GM11168 (cell line): ENCODE measurements around the gene KBTBD3.
"Not testable (repeated sequence)": the region's sequence is repeated elsewhere in the genome, so short reads cannot be mapped to it uniquely, and the experiment has no call there.

Experiments
- in situ Hi-C: fragments of 300-500 bp; cut with MboI; formaldehyde crosslinking; loops from one replicate; pipeline ENCODE4 v1.12.0; 2022; ENCODE audit warnings: low sequenced_read_pairs; ENCODE audit not compliant: unreplicated experiment

KBTBD3 gene

DNA sequence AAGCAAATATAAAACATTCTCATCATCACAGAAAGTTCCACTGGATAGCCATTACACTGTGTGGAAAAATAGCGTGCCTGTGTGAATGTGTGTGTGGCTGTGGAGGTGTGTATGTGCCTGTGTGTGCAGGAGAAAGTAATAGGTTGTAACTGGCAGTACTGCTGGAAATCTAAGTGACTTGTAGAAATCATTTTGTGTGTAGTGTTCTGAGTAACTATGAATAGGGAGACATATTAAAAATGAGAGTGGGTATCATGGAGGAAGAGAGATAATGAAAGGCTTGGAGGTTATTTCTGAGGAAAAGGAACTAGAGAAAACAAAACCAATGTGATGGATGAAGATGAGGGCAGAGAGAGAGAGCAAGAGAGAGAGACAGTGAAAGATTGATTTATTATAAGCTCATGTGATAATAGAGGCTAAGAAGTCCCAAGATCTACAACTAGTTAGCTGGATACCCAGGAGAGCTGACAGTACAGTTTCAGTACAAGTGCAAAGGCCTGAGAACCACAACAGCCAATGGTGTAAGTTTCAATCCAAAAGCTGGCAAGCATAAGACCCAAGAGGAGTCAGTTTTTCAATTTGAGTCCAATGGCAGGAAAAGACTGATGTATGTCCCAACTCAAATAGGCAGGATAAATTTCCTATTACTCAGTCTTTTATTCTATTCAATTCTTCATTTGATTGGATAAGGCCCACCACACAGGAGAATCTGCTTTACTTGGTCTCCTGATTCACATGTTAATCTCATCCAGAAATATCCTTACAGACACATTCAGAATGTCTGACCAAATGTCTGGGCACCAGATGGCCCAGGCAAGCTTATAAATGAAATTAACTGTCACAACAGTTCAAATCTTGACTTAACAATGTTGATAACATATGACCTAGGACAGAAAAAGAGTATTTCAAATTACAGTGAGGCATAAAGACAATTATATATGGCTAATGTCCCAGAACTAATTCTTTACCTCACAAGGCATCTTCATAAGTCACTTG lies 14.9 kb downstream of the KBTBD3 start:
- in situ Hi-C loops = no loop called here

DNA sequence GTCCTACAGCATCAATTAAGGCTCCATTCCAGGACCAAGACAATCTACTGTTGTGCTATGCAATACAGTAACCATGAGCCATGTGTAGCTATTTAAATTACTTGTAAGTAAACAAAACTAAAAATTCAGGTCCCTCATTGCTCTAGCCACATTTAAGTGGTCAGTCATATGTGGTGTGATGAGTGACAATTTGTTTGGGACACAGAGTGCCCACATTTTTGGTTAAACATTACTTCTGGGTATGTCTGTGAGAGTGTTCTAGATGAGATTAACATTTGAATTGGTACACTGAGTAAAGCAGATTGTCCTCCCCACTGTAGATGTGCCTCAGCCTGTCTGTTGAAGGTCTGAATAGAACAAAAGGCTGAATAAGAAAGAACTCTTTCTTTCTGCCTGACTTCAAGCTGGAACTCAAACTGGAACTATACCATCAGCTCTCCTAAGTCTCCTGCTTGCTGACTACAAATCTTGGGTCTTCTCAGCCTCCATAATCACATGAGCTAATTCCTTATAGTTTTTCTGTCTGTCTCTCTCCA lies 15.8 kb downstream of the KBTBD3 start:
- in situ Hi-C loops = no loop called here

DNA sequence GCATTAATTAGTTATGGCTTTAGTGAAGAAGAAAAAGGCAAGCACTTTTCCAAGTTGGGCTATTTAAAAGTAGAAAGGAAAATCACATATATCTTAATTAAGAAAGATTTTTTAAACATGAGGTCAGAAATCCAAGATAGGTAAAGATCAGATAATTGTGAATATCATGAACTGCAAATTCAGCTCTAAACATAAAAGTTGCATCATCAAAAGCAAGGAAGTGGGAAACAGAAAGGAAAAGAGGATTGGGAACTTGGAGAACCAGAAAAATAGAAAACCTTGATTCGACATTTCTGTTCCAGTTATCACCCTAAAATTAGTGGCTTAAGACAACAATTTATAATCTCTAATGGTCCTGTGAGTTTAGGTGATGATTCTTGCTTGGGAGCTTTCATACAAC lies 17.5 kb downstream of the KBTBD3 start:
- in situ Hi-C loops = no loop called here

DNA sequence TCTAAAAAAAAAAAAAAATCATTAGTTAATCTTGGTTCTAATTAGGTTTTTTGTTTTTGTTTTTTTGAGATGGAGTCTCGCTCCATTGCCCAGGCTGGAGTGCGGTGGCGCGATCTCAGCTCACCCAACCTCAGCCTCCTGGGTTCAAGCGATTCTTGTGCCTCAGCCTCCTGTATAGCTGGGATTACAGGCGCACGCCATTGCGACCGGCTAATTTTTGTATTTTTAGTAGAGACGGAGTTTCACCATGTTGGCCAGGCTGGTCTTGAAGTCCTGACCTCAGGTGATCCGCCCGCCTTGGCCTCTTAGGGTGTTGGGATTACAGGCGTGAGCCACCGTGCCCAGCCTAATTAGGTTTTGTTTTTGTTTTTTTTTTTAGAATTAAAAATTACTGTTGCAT lies 18.8 kb downstream of the KBTBD3 start:
- in situ Hi-C loops = not testable (repeated sequence)

DNA sequence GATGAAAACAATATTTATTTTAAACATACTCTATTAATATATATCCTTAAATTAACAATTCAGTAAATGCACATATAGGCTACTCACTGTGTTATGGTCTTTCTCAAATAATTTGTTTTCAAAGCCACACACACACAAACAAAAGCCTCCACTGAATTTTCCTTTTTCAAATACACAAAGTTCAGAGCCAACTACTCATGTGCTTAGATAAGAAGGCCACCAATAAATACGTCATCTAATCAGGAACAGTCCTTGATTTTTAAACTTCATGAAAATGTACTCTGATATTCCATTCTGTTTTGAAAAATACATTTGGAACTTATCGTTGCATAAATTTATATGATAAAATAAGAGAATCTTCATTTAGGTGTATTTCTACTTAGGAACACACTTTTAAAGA lies 26.0 kb downstream of the KBTBD3 start:
- in situ Hi-C loops = no loop called here

DNA sequence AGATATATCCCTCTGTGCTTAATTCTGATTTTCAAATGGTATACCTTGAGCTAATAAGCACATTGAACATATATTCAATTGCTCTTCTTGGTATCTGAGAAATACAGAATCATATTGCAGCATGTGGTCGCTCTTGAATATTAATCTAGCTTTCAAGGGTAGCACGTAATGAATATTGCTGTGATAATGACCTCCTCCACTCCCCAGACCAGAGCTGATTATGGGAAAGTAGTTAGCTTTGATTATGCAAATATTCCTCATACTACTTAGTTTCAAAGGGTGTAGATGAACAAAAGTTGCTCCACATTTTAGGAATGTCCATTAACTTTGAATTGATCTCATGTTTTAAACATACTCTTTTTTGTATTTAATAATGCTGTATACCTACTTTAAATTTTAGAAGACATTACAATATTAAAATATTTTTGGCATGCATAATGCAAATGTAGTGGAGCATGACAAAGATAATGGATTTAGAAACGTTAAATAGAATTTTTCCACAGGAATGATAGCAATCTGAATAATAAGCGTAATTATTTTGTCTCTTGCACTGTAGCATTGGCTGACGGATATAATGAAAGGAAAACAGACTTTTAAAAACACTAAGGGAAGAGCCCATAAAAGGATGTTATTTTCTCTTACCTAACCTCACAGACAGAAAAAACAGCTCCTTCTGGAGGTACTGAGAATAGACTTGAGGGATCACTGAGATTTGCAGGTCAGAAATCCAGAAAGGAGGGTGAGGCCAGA lies 27.2 kb downstream of the KBTBD3 start:
- in situ Hi-C loops = no loop called here

DNA sequence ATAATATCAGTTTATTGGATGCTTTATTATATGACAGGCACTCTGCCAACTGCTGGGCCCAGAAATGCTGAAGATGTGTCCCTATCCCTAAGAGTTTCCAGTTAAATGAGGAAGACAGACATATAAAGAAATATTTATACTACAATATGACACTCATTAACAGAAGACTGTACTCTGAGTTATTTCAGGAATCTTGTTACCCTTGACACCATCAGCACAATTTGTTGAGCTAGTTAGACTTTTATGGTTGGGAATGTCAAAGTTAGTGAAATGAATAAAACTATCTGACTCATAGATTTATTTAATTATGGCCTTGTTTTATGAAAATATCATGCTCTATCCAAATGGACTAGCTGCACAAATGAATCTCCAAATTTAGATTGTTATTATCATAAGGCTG lies 29.5 kb downstream of the KBTBD3 start:
- in situ Hi-C loops = no loop called here

DNA sequence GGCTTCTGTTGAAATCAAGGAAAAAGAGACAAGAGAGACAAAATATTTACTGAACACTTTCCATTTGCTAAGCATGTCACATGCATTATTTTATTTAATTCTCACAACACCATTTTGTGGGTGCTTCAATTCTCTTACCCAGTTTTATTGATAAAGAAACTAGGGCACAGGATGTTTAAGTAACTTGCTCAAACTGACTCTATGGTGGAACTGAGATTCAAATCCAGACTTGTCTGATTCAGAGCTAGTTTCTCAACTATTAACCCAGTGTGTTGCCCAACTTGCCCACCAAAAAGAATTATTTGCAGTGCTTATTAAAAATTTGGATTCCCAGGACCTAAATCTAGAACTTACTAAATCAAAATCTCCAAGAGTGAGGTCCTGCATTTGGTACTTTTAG lies 33.6 kb downstream of the KBTBD3 start:
- in situ Hi-C loops = no loop called here

DNA sequence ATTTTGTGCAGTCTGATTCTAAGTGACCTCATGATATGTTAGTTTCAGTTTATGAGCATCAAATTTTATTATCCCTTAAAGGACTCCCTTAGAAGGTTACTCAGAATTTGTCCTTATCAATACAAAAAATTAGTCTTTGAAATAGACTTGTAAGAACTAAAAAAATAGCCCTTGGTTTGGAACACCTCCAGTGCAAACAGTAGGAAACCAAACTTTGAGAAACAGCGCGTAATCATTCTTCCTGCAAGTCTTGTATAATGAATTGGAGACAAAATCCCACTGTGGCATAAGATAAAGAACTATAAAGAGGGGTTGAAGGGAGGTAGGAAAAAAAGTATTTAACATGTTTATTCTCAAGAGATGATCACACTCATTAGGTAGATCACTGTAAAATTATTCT lies 44.3 kb downstream of the KBTBD3 start:
- in situ Hi-C loops = no loop called here

DNA sequence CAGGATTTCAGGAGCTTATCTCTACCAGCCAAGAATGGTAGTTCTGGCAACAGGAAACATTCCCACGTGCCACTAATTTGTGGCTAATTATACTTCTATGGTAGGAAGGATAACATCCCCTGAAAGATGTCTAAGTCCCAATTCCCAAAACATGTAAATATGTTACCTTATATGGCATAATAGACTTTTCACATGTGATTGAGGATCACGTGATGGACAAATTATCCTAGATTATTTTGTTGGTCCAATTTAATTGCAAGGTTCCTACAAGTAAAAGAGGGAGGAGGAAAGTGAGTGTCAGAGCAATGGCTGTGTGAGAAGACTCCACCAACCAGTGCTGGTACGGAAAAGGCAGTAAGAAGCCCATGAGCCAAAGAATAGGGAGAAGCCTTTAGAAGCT lies 45.2 kb downstream of the KBTBD3 start:
- in situ Hi-C loops = no loop called here

DNA sequence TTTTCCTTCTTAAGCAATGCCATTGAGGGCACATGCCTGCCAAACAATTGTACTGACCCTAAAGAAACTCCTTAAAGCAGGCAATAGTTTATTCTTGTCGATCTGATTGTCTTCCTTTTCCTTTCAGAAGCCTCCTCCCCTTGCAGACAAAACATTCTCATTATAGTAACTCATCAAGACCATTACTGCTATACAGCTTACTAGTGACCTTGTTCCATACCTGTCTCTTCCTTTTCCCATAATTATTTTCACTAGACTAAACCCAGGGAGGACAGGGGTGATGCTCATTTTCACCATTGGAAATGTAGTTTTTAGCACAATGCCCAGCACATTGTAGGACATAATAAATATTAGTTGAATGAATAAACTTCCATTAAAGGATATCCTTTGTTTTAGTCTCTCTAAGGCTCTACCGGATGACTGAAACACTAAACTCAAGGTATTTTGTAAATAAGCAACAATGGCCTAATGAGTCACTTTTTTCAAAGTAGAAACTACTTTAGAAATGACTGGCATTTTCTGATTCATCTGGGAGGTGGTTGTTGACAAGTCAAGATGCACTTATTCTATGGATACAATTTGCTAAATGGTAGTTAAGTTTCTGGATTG lies 45.8 kb downstream of the KBTBD3 start:
- in situ Hi-C loops = no loop called here

DNA sequence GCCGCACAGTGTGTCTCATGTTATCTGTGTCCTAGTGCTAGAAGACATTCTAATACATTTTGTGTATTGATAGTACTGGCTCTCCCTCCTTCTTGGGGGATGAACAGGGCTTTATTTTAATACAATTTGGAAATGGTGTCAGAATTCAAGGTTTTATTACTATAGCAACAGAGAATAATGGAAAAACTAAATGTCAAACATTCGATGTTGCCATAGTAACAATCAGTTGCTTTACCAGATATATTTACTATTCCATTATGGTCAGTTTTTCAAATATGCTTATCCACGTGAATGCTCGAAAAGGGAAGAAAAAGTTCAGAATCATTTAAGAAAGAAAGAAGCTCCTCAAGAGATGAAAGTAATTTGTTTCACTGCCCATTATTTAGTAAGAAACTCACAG lies 46.5 kb downstream of the KBTBD3 start:
- in situ Hi-C loops = no loop called here

DNA sequence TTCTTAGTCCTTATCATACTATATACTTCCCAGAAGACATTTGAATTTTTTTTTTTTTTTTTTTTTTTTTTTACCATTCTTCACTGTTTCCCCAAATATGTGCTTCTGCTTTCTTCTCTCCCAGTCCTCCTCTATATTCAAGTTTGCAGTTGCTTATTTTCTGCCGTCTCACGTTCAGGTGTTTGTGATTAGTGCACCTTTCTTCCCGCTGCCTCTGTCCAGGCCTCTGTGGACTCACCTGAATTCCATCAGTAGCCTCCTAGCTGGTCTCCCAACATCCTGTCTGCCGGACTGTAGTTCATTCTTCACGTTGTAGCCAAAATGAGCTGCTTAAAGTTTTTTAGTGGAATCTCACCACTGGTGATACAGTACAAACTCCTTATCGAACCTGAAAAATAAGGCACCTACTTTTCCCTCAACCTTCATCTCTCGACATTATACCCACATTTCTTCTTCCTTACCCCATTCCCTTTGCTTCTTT lies 54.3 kb downstream of the KBTBD3 start:
- in situ Hi-C loops = no loop called here

DNA sequence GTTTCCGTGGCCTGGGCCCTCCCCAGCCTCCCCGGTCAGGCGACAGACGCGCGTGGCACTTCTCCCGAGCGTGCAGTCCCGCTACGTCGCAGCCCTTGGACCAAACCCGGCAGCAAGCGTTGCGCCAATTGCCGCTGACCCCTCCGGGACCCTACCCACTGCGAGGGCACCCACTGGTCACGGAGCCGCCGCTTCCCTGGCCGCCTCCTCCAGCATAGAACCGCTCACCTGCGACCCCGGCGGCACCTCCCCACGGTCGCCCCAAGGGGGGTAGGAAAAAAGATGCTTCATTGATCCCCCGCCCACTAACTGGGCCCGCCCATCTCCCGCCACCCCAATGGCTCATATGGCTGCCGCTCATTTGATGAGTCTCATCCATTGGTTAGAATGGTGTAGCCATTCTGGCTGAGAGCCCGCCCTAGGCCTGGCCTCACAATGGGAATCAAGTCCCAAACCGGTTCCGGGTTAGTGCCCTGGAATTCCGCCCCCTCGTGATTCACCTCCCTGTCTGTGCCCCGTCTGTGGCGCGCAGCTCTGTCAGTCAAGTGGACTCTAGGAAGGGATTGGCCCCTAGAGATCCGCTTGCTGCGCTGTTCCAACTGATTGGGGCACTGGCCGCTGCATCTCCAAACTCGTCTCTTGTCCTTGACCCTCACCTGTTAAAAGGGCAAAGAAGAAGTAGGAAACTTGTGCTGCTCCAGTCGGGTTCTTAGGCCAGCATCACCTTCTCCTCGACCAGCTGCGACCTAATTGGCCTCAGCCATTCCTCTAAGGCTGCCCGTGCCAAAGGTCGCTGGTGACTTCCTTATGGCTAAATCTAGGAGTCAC lies 55.0 kb downstream of the KBTBD3 start, which contains the start of gene MSANTD4:
Gene MSANTD4, minus strand, starts transcription at position 274 of the 828 bp plus-strand sequence. CDS start 11,323 bp downstream, outside the sequence.
- in situ Hi-C loops = no loop called here

DNA sequence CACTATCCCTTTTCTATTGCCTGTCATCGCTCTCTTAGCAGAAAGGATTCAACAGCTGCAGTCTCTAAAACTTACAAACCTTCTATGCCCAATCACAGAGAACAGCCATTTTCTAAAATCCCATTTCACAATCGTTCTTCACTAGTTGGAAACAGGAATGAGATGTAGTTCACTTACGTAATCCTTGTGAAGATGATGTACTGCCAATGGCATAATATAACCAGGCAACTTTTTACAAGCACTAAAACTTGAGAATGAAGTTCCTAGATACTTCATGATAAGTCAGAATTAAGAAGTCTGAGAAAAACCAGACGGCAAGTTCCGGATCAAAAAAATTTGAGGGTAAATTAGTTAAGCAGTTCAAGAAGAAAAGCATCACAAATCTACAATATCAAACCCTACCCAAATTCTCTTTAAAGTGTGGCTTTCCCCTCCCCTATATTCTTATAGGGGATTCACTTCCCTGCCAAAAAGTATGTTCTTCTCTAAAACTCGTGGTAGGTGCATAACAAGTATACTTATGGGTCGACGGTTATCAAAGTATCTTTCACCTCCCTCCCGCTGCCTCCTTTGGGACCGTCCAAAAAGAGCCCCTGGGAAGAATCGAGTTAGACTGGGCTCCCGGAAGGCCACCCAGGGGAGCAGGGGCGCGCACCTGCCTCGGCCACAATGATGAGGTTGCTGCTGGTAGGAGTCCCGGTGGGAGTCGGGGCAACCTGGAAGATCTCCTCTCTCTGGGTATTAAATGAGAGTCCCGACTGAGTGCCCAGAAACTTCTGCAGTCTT lies 55.8 kb downstream of the KBTBD3 start:
- in situ Hi-C loops = no loop called here

DNA sequence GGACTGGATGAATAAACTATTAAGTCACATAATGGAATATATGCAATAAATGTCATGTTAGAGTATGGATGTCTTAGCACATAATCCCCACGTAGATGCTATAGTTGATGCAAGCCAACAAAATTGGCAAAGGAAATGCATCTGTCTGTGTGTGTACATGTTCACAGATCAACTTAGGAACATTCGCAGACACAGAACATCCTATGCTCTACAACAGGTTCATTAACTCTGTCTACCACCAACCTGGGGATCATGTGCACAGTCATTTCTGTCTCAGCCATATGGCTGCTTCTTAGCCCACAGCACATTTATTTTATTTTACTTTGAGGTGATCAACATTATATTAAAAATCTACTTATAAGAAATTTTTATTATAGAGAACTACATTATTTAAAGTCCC lies 60.1 kb downstream of the KBTBD3 start:
- in situ Hi-C loops = no loop called here

DNA sequence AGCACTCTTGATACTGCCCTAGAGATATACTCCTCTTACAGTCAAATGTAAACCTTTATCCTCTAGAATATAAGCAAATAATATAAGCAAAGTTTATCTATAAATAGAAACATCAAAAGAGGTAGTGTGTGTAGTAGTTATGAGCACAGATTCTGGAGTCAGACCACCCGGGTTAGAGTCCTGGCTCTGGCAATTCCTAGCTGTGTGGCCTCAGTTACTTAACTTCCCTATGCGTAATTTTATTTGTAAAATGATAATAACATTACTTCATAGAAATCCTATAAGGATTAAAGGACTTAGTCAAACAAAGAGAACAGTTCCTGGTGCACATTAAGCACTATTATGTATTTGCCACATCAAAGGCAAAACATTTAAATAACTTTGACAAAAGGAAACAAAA lies 62.1 kb downstream of the KBTBD3 start:
- in situ Hi-C loops = no loop called here

DNA sequence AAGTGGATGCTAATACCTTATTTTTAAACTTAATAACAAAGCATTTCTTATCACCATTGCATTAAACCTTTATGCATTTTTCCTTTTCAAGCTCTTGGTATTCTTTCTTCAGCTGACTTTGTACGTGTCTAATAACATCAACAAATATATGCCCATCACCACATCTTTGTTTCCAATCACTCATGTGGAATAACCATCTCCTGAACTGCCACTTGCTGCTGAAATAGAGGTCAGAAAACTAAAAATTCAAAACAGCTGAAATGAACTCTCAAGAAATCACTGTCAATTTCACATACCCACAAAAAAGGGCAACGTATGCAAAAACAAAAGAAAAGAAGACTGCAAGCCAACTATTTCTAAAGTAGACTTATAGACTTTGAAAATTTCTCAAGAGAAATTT lies 62.5 kb downstream of the KBTBD3 start:
- in situ Hi-C loops = no loop called here

DNA sequence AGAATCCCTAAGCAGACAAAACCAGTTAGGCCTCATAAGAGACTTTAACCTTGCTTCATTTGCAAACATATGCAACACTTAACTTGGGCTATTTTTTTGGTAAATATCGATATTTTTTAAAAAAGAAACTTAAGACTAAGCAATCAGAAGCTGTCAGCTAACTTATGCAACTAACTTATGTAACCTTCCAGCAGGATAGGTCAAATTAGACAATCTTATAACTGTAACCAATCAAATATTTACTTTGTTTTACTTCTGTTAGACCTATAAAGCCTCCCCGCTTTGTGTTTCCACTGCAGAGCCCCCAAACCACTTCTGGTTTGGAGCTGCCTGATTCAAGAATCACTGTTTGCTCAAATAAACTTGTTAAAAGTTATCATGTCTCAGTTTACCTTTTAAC lies 63.1 kb downstream of the KBTBD3 start:
- in situ Hi-C loops = no loop called here
